H9 (cell line): ENCODE measurements around the gene H6PD. TPM values are rescaled to one million over a fixed set of nuclear protein-coding genes. Genes with fewer than 3 reads are reported as not detected.

Experiments used
- DNase-seq: peaks from one replicate; pipeline ENCODE4 v3.0.0-alpha.2; 2017
- H2AFZ ChIP-seq: one replicate; pipeline ENCODE4 v1.6.1; 2013; ENCODE audit warnings: mild to moderate bottlenecking, low read length, control low read depth, moderate library complexity
- H2AK5ac ChIP-seq: 2 replicates; pipeline ENCODE4 v1.6.1; 2013; ENCODE audit warnings: low read length, control low read depth, mixed read lengths; ENCODE audit not compliant: insufficient read length
- H2BK120ac ChIP-seq: one replicate; pipeline ENCODE4 v1.6.1; 2013; ENCODE audit warnings: low read depth, mild to moderate bottlenecking, low read length, control low read depth, inconsistent platforms; ENCODE audit not compliant: poor library complexity, severe bottlenecking
- H2BK12ac ChIP-seq: 2 replicates; pipeline ENCODE4 v1.6.1; 2013; ENCODE audit warnings: low read length, control low read depth, mixed read lengths, low read depth; ENCODE audit not compliant: insufficient read length
- H2BK15ac ChIP-seq: 2 replicates; pipeline ENCODE4 v1.6.1; 2013; ENCODE audit warnings: low read depth, low read length, control low read depth
- H2BK20ac ChIP-seq: one replicate; pipeline ENCODE4 v1.6.1; 2013; ENCODE audit warnings: low read depth, mild to moderate bottlenecking, low read length, control low read depth, inconsistent platforms; ENCODE audit not compliant: poor library complexity, severe bottlenecking
- H2BK5ac ChIP-seq: 2 replicates; pipeline ENCODE4 v1.6.1; 2013; ENCODE audit warnings: low read length, control low read depth, mixed read lengths; ENCODE audit not compliant: insufficient read length
- H3K14ac ChIP-seq: 2 replicates; pipeline ENCODE4 v1.6.1; 2013; ENCODE audit warnings: low read length, control low read depth; ENCODE audit not compliant: insufficient read depth
- H3K18ac ChIP-seq: 2 replicates; pipeline ENCODE4 v1.6.1; 2013; ENCODE audit warnings: low read depth, mild to moderate bottlenecking, mixed read lengths, low read length, control low read depth; ENCODE audit not compliant: insufficient read length
- H3K23ac ChIP-seq: 2 replicates; pipeline ENCODE4 v1.6.1; 2013; ENCODE audit warnings: low read length, control low read depth, mixed read lengths, low read depth; ENCODE audit not compliant: insufficient read length
- H3K23me2 ChIP-seq: 2 replicates; pipeline ENCODE4 v1.6.1; 2013; ENCODE audit warnings: low read depth, mild to moderate bottlenecking, mixed read lengths, low read length, control low read depth; ENCODE audit not compliant: insufficient read length, poor library complexity, severe bottlenecking
- H3K27ac ChIP-seq: 2 replicates; pipeline ENCODE4 v1.5.1; 2013; ENCODE audit warnings: low read length, control low read depth, mixed read lengths, low read depth; ENCODE audit not compliant: insufficient read length
- H3K27me3 ChIP-seq: 2 replicates; pipeline ENCODE4 v1.6.1; 2013; ENCODE audit warnings: low read length, control low read depth, inconsistent platforms; ENCODE audit not compliant: insufficient read depth
- H3K4ac ChIP-seq: 2 replicates; pipeline ENCODE4 v1.6.1; 2013; ENCODE audit warnings: low read depth, mild to moderate bottlenecking, control low read depth, inconsistent platforms, low read length, moderate library complexity
- H3K4me1 ChIP-seq: 2 replicates; pipeline ENCODE4 v1.6.1; 2013; ENCODE audit warnings: low read length, control low read depth, inconsistent platforms; ENCODE audit not compliant: insufficient read depth
- H3K4me2 ChIP-seq: 2 replicates; pipeline ENCODE4 v1.6.1; 2013; ENCODE audit warnings: low read length, control low read depth, mixed read lengths; ENCODE audit not compliant: insufficient read length, insufficient read depth
- H3K56ac ChIP-seq: 2 replicates; pipeline ENCODE4 v1.6.1; 2013; ENCODE audit warnings: low read depth, mild to moderate bottlenecking, mixed read lengths, low read length, control low read depth; ENCODE audit not compliant: insufficient read length
- H3K79me1 ChIP-seq: 2 replicates; pipeline ENCODE4 v1.6.1; 2013; ENCODE audit warnings: low read depth, mild to moderate bottlenecking, moderate library complexity, low read length, control low read depth, inconsistent platforms; ENCODE audit not compliant: insufficient read depth, poor library complexity, severe bottlenecking
- H3K79me2 ChIP-seq: 2 replicates; pipeline ENCODE4 v1.6.1; 2013; ENCODE audit warnings: low read length, control low read depth, inconsistent platforms; ENCODE audit not compliant: insufficient read depth
- H3K9ac ChIP-seq: 2 replicates; pipeline ENCODE4 v1.6.1; 2013; ENCODE audit warnings: low read length, control low read depth, mixed read lengths; ENCODE audit not compliant: insufficient read length; ENCODE audit errors: extremely low read depth
- H3K9me3 ChIP-seq: one replicate; pipeline ENCODE4 v1.6.1; 2013; ENCODE audit warnings: low read depth, low read length, inconsistent platforms; ENCODE audit not compliant: control insufficient read depth
- H3T11ph ChIP-seq: one replicate; pipeline ENCODE4 v1.6.1; 2013; ENCODE audit warnings: mild to moderate bottlenecking, low read length, control low read depth, inconsistent platforms
- H4K20me1 ChIP-seq: one replicate; pipeline ENCODE4 v1.6.1; 2013; ENCODE audit not compliant: control insufficient read depth, insufficient read length, insufficient read depth
- H4K5ac ChIP-seq: 2 replicates; pipeline ENCODE4 v1.6.1; 2013; ENCODE audit warnings: low read depth, mild to moderate bottlenecking, mixed read lengths, low read length, control low read depth; ENCODE audit not compliant: insufficient read length
- H4K8ac ChIP-seq: replicated peaks from 2 replicates; pipeline ENCODE4 v1.6.1; 2013; ENCODE audit warnings: low read length, control low read depth, mixed read lengths, low read depth; ENCODE audit not compliant: insufficient read length
- H4K91ac ChIP-seq: 2 replicates; pipeline ENCODE4 v1.6.1; 2013; ENCODE audit warnings: low read depth, mild to moderate bottlenecking, moderate library complexity, mixed read lengths, low read length, control low read depth; ENCODE audit not compliant: insufficient read length
- H3K27ac Mint-ChIP-seq, 3 experiments: 2 replicates in 2 of 3; 3 replicates in 1 of 3; pipeline ENCODE4 v1.8.0; 2020 to 2021; ENCODE audit warnings: mixed read lengths in 3 of 3, mild to moderate bottlenecking in 1 of 3, moderate library complexity in 1 of 3
- H3K27me3 Mint-ChIP-seq: 2 replicates; pipeline ENCODE4 v1.8.0; 2021; ENCODE audit warnings: low read depth, mild to moderate bottlenecking, moderate library complexity, mixed read lengths
- H3K36me3 Mint-ChIP-seq, 3 experiments: 2 replicates in 2 of 3; 3 replicates in 1 of 3; pipeline ENCODE4 v1.8.0; 2020 to 2021; ENCODE audit warnings: low read depth in 3 of 3, mixed read lengths in 3 of 3; ENCODE audit not compliant: insufficient read depth in 1 of 3
- H3K4me1 Mint-ChIP-seq, 2 experiments: 2 replicates each; pipeline ENCODE4 v1.8.0; 2020; ENCODE audit warnings: mixed read lengths in 2 of 2
- H3K4me3 Mint-ChIP-seq, 2 experiments: 2 replicates in 1 of 2; 3 replicates in 1 of 2; pipeline ENCODE4 v1.8.0; 2020 to 2021; ENCODE audit warnings: mild to moderate bottlenecking in 2 of 2, mixed read lengths in 2 of 2, moderate library complexity in 1 of 2
- H3K9me3 Mint-ChIP-seq, 2 experiments: 2 replicates in 1 of 2; 3 replicates in 1 of 2; pipeline ENCODE4 v1.8.0; 2020; ENCODE audit warnings: mild to moderate bottlenecking in 2 of 2, mixed read lengths in 2 of 2, moderate library complexity in 1 of 2
- CTCF ChIP-seq: fragments of 200-600 bp; sonication (generic); conservative IDR thresholded peaks from 3 replicates; pipeline ENCODE4 v1.8.0; 2021; ENCODE audit warnings: antibody characterized with exemption, mild to moderate bottlenecking
- WGBS: extraction: QIAGEN DNeasy Blood & Tissue Kit; methylation state at CpG from one replicate; pipeline ENCODE4 v1.1.7; 2013; ENCODE audit warnings: missing lambda C conversion rate, low lambda C conversion rate, mixed read lengths; ENCODE audit not compliant: insufficient read length; ENCODE audit errors: extremely low coverage; 5-methylcytosine and 5-hydroxymethylcytosine counted together
- total RNA-seq: library from RNA; stranded (reverse); gene quantifications from 2 replicates; pipeline ENCODE4 v1.2.1, GENCODE V29; 2021

The H6PD gene
- total RNA-seq, 1 experiment from 2014 or later: 7.9 TPM

DNA sequence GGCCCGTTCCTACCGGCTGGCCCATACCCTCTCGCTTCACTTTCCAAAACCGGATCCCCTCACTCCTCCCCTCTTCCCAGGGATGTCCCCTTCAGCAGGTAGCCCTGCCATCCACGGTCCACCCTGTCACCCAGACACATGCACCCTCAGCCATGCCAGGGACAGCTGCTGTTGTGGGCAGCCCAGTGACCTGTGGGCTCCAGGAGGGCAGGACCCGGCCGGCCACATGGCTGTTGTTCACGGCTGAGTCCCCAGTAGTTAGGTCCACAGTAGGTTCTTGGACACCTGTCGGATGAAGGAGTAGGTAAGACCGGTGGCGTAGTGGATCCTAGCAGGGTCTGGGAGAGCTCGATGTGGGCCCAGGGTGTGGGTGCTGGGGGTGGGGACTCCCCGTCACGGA is 70.6 kb downstream of the H6PD start:
- no peak overlapping the region for H4K8ac ChIP-seq
- no peak overlapping the region for H2BK20ac ChIP-seq
- no peak for TF ChIP-seq CTCF
- Mint-ChIP-seq H3K4me1 (peaks cover 0 to 4% of the 10 kb centered on the region in 2 experiments; a peak in 1 of 4 replicates), H3K36me3 (no peaks in the 10 kb centered on the region; a peak in 1 of 7 replicates), H3K4me3 (no peak overlapping the region), H3K27ac (no peak overlapping the region; a peak in 1 of 7 replicates), H3K9me3 (no peaks in the 10 kb centered on the region), H3K27me3 (peaks cover 5% of the 10 kb centered on the region)
- no peaks in the 10 kb centered on the region for H3K79me1 ChIP-seq
- H3K23me2 ChIP-seq: no peaks in the 10 kb centered on the region
- H2BK5ac ChIP-seq: no peak overlapping the region
- no peaks in the 10 kb centered on the region for H3K9me3 ChIP-seq
- no peak overlapping the region for H3K18ac ChIP-seq
- no peak overlapping the region for H2BK120ac ChIP-seq
- no peak overlapping the region for H3K4ac ChIP-seq
- no peak overlapping the region for H3T11ph ChIP-seq
- H4K91ac ChIP-seq: no peak overlapping the region
- H3K79me2 ChIP-seq: no peaks in the 10 kb centered on the region
- no CpG with 5 or more reads among the region's 14 CpGs for WGBS
- no peak overlapping the region for H2BK12ac ChIP-seq
- H4K5ac ChIP-seq: no peak overlapping the region
- DNase-seq: no peak
- no peak overlapping the region for H3K14ac ChIP-seq
- no peaks in the 10 kb centered on the region for H4K20me1 ChIP-seq
- H2AFZ ChIP-seq: no peak overlapping the region
- no peak overlapping the region for H3K23ac ChIP-seq
- no peak overlapping the region for H3K9ac ChIP-seq
- H3K56ac ChIP-seq: no peak overlapping the region
- H3K27me3 ChIP-seq: no peaks in the 10 kb centered on the region
- H2BK15ac ChIP-seq: no peak overlapping the region
- no peak overlapping the region for H2AK5ac ChIP-seq
- no peak overlapping the region for H3K27ac ChIP-seq
- no peaks in the 10 kb centered on the region for H3K4me1 ChIP-seq
- H3K4me2 ChIP-seq: no peak overlapping the region
